Lower leg skin (tissue), 3 donors: ENCODE measurements around the gene TAF11L10.

Source experiments
- CTCF ChIP-seq, 3 donors: fragments of 450-650 bp; IDR thresholded peaks; one replicate each; pipeline ENCODE4 v1.5.1; 2016; ENCODE audit warnings: antibody characterized with exemption in 3 of 3, mild to moderate bottlenecking in 3 of 3, moderate library complexity in 2 of 3
- POLR2A ChIP-seq, 2 donors: fragments of 450-650 bp; IDR thresholded peaks; one replicate each; pipeline ENCODE4 v1.6.1; 2016 to 2017; ENCODE audit warnings: antibody characterized with exemption in 2 of 2, mild to moderate bottlenecking in 1 of 2, moderate library complexity in 1 of 2

- TF ChIP-seq POLR2A (IDR thresholded peaks at IDR 0.05) (no peak), CTCF (IDR thresholded peaks at IDR 0.05) (no peak)
Observed at GRCh38 chr5:17620627-17621026, 23.0 kb upstream of the TAF11L10 start.
